ENCODE measurements around the gene INSYN2B. TPM values are rescaled to one million over a fixed set of nuclear protein-coding genes. Genes with fewer than 3 reads are reported as not detected.
A peak's percentile ranks its signal among the peaks of the same experiment; 100 is the strongest.

INSYN2B gene
- total RNA-seq, 1 donor from 2014 or later, result 0.26 TPM

DNA sequence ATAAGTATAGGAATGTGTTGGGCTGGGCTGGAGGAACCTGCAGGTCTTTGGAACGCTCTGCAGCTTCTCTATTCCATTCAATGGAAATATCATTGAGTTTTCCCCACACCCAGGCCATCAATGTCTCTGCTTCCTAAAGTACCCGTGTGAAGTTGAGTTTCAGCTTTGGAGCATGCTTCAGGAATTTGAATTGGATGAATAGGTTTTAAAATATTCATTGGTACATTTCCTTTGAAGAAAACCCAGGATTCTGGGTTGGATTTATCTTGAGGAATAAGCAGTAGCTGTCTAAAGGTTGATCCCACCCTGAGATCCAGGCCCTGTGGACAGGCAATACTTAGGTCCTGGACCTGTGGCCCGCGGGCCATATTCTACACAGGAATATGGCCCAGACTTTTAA, 37.3 kb downstream of the INSYN2B start:
- Histone ChIP-seq H4K20me1 (ENCODE audit: low read depth) (no peaks in the 10 kb centered on the region), H3K4me1 (peaks cover 16% of the 10 kb centered on the region), H3K9me3 (ENCODE audit: low read depth) (no peaks in the 10 kb centered on the region), H3K27ac (no peak overlapping the region), H3K4me3 (no peak overlapping the region), H3K79me2 (ENCODE audit: low read depth) (no peaks in the 10 kb centered on the region), H3K27me3 (no peaks in the 10 kb centered on the region), H3K4me2 (no peak overlapping the region), H2AFZ (replicated peaks) (no peak overlapping the region), H3K9ac (no peak overlapping the region), H3F3A (ENCODE audit: low read depth) (peaks cover 13% of the 10 kb centered on the region), H3K36me3 (no peaks in the 10 kb centered on the region)
- Mint-ChIP-seq H3K4me3 (no peak overlapping the region), H3K27ac (peak overlapping the region; percentile 5), H3K27me3 (ENCODE audit: insufficient read depth, low read depth) (peaks cover 10% of the 10 kb centered on the region), H3K9me3 (no peaks in the 10 kb centered on the region), H3K4me1 (peaks cover 26% of the 10 kb centered on the region), H3K36me3 (no peaks in the 10 kb centered on the region)
- TF ChIP-seq EZH2 (IDR thresholded peaks at IDR 0.05), result no peak
- no peak for TF ChIP-seq EZH2phosphoT487 (IDR thresholded peaks at IDR 0.05)
- no peak for DNase-seq (ENCODE audit: low spot score)

DNA sequence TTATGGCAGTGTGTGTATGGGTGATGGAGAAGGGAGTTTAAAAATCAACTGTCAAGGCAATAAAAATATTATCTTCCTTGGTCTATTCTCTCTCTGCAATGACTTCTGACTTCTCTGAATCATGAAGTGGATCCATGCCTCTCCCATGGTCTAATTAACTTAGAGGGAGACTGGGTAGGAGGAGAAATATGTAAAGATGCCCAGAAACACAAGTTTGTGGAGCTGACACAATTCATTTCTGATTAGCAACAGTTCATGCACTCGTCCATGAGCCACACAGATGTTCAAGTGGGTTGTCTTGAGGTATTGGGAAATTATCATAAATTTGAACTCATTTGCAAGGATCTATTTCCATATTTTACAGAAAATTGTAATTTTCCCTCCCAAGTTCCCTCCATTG, 38.1 kb downstream of the INSYN2B start:
- Histone ChIP-seq H2AFZ (replicated peaks) (no peak overlapping the region), H3F3A (ENCODE audit: low read depth) (peaks cover 13% of the 10 kb centered on the region), H3K9ac (no peak overlapping the region), H4K20me1 (ENCODE audit: low read depth) (no peaks in the 10 kb centered on the region), H3K4me3 (no peak overlapping the region), H3K4me1 (peaks cover 16% of the 10 kb centered on the region), H3K9me3 (ENCODE audit: low read depth) (no peaks in the 10 kb centered on the region), H3K27me3 (no peaks in the 10 kb centered on the region), H3K4me2 (no peak overlapping the region), H3K79me2 (ENCODE audit: low read depth) (no peaks in the 10 kb centered on the region), H3K36me3 (no peaks in the 10 kb centered on the region), H3K27ac (no peak overlapping the region)
- Mint-ChIP-seq H3K27me3 (ENCODE audit: insufficient read depth, low read depth) (peaks cover 10% of the 10 kb centered on the region), H3K4me3 (no peak overlapping the region), H3K36me3 (no peaks in the 10 kb centered on the region), H3K27ac (no peak overlapping the region), H3K4me1 (peaks cover 26% of the 10 kb centered on the region), H3K9me3 (no peaks in the 10 kb centered on the region)
- TF ChIP-seq, protein P1, sequence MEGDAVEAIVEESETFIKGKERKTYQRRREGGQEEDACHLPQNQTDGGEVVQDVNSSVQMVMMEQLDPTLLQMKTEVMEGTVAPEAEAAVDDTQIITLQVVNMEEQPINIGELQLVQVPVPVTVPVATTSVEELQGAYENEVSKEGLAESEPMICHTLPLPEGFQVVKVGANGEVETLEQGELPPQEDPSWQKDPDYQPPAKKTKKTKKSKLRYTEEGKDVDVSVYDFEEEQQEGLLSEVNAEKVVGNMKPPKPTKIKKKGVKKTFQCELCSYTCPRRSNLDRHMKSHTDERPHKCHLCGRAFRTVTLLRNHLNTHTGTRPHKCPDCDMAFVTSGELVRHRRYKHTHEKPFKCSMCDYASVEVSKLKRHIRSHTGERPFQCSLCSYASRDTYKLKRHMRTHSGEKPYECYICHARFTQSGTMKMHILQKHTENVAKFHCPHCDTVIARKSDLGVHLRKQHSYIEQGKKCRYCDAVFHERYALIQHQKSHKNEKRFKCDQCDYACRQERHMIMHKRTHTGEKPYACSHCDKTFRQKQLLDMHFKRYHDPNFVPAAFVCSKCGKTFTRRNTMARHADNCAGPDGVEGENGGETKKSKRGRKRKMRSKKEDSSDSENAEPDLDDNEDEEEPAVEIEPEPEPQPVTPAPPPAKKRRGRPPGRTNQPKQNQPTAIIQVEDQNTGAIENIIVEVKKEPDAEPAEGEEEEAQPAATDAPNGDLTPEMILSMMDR (IDR thresholded peaks at IDR 0.05), result no peak
- no peak for TF ChIP-seq EZH2 (IDR thresholded peaks at IDR 0.05)
- no peak for TF ChIP-seq EZH2phosphoT487 (IDR thresholded peaks at IDR 0.05)
- no peak for DNase-seq (ENCODE audit: low spot score)

DNA sequence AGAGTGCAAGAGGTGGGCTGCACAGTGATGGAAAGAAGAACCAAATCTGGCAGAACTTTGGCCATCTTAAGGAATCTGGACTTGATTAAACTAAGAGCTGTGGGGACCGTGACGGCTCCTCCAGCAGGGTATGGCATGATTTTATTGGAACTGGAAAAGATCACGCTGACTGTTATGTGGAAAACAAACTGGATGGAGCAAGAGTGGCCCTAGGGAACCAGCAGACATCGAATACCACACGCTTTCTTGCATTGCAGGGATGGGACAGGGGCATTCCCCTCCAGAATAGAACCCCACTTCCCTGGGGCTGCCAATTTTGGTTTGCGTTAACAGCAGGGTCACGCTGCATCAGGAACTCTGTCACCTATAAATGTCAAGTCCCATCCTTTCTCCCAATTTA, 38.8 kb downstream of the INSYN2B start:
- peaks cover 16% of the 10 kb centered on the region for H3K4me1 ChIP-seq
- no peaks in the 10 kb centered on the region for H3K79me2 ChIP-seq (ENCODE audit: low read depth)
- H3K4me3 ChIP-seq, result no peak overlapping the region
- Mint-ChIP-seq H3K4me1 (peaks cover 21% of the 10 kb centered on the region), H3K27me3 (ENCODE audit: insufficient read depth, low read depth) (peaks cover 9% of the 10 kb centered on the region), H3K36me3 (no peaks in the 10 kb centered on the region), H3K9me3 (no peaks in the 10 kb centered on the region), H3K4me3 (no peak overlapping the region), H3K27ac (peak overlapping the region; percentile 60)
- no peak for TF ChIP-seq EZH2 (IDR thresholded peaks at IDR 0.05)
- TF ChIP-seq, protein P1 (IDR thresholded peaks at IDR 0.05), result no peak
- no peak for TF ChIP-seq EZH2phosphoT487 (IDR thresholded peaks at IDR 0.05)
- no peaks in the 10 kb centered on the region for H3K27me3 ChIP-seq
- peaks cover 13% of the 10 kb centered on the region for H3F3A ChIP-seq (ENCODE audit: low read depth)
- H3K4me2 ChIP-seq, result no peak overlapping the region
- H3K27ac ChIP-seq, result no peak overlapping the region
- DNase-seq (ENCODE audit: low spot score), result no peak
- no peak overlapping the region for H3K9ac ChIP-seq
- H3K9me3 ChIP-seq (ENCODE audit: low read depth), result no peaks in the 10 kb centered on the region
- no peaks in the 10 kb centered on the region for H4K20me1 ChIP-seq (ENCODE audit: low read depth)
- H3K36me3 ChIP-seq, result no peaks in the 10 kb centered on the region
- no peak overlapping the region for H2AFZ ChIP-seq (replicated peaks)

DNA sequence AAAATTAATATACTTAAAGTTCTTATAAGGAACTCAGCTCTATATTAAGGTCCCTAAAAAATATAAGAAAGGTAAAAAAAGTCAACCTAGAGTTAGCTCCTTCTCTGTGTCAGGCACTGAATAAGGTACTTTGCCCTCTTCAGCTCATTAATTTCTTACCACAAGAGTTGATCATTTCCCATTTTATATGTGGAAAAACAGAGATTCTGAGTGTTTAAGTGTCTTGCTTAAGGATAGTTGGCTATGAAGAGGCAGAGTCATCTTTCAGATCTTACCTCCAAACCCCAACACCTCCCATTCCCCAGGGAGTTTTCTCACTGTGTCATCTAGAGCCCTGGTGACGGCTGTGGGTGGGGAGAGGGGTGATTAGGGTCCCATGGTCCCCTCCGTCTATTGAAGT, 40.6 kb downstream of the INSYN2B start:
- H3K9ac ChIP-seq, result no peak overlapping the region
- H3K27me3 Mint-ChIP-seq (ENCODE audit: insufficient read depth, low read depth), result peaks cover 4% of the 10 kb centered on the region
- no peaks in the 10 kb centered on the region for H3K9me3 Mint-ChIP-seq

More for the DNA sequence above, 40.6 kb downstream of the INSYN2B start:
- no peaks in the 10 kb centered on the region for H3K36me3 ChIP-seq
- no peak overlapping the region for H3K27ac ChIP-seq
- H3K9me3 ChIP-seq (ENCODE audit: low read depth), result no peaks in the 10 kb centered on the region
- no peaks in the 10 kb centered on the region for H3K27me3 ChIP-seq
- no peak overlapping the region for H3K4me3 Mint-ChIP-seq
- peaks cover 3% of the 10 kb centered on the region for H3K4me1 Mint-ChIP-seq
- H3K4me2 ChIP-seq, result no peak overlapping the region
- no peaks in the 10 kb centered on the region for H4K20me1 ChIP-seq (ENCODE audit: low read depth)
- no peak for TF ChIP-seq EZH2 (IDR thresholded peaks at IDR 0.05)
- TF ChIP-seq EZH2phosphoT487 (IDR thresholded peaks at IDR 0.05), result no peak
- TF ChIP-seq, protein P1 (IDR thresholded peaks at IDR 0.05), result no peak
- DNase-seq (ENCODE audit: low spot score), result no peak
- H3K36me3 Mint-ChIP-seq, result no peaks in the 10 kb centered on the region
- H3K4me3 ChIP-seq, result no peak overlapping the region
- H3K27ac Mint-ChIP-seq, result no peak overlapping the region
- no peaks in the 10 kb centered on the region for H3F3A ChIP-seq (ENCODE audit: low read depth)
- H3K79me2 ChIP-seq (ENCODE audit: low read depth), result no peaks in the 10 kb centered on the region
- H3K4me1 ChIP-seq, result peaks cover under 1% of the 10 kb centered on the region
- no peak overlapping the region for H2AFZ ChIP-seq (replicated peaks)

Measured in neural progenitor cell (in vitro differentiated cells).